Esophagus mucosa (tissue), 1 donor: Measurements from ENCODE around the gene IKZF1. TPM values are rescaled to one million over a fixed set of nuclear protein-coding genes. Genes with fewer than 3 reads are reported as not detected.

Experiments
- ATAC-seq: fragments of 200-7000 bp; cut with Tn5 transposase; one replicate; pipeline ENCODE4 v1.9.1; 2020
- total RNA-seq: library from RNA; stranded (reverse); gene quantifications from one replicate; pipeline ENCODE4 v1.2.4, GENCODE V29; 2023
- donor health status: DM: yes; HTN: yes; CAD: no.

IKZF1 gene
- 2.1 TPM for total RNA-seq

DNA sequence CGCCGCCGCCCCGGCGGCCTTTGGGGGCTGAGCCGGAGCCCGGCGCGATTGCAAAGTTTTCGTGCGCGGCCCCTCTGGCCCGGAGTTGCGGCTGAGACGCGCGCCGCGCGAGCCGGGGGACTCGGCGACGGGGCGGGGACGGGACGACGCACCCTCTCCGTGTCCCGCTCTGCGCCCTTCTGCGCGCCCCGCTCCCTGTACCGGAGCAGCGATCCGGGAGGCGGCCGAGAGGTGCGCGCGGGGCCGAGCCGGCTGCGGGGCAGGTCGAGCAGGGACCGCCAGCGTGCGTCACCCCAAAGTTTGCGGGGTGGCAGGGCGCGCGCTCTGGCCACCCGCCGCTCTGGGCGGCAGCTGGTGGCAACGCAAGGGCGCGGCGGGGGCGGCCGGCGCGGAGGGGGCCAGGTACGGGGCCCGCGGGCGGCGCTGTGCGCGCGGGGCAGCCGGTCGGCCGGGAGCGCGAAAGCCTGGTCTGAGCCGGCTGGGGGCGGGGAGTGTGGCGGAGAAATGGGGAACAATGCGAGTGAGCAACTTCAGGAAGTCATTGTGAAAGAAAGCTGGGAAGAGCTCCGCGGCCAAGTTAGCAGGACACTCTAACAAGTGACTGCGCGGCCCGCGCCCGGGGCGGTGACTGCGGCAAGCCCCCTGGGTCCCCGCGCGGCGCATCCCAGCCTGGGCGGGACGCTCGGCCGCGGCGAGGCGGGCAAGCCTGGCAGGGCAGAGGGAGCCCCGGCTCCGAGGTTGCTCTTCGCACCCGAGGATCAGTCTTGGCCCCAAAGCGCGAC is at the start of gene IKZF1:
Gene IKZF1, plus strand, starts transcription at position 588 of the 782 bp plus-strand sequence. CDS start 14,346 bp downstream, outside the sequence.
- ATAC-seq = peak; percentile 54

DNA sequence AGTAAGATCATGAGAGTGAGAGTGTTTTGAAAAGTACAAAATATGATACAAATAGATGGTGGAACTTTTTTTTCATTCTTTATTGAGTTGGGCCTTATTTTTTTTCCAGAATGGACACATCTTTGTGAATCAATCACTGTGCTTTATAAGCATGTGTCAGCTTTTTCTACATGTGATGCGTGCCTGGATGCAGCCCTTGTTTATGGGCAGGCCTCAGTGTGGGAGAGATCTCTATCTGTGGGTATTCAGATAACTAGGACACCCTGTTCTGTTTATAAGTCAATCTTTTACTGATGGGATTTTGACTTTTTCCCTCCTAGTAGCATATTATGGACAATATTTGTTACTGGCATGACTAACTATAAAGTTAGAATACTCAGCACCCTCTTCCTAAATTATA is 42.9 kb upstream of the IKZF1 start:
- no peak for ATAC-seq

DNA sequence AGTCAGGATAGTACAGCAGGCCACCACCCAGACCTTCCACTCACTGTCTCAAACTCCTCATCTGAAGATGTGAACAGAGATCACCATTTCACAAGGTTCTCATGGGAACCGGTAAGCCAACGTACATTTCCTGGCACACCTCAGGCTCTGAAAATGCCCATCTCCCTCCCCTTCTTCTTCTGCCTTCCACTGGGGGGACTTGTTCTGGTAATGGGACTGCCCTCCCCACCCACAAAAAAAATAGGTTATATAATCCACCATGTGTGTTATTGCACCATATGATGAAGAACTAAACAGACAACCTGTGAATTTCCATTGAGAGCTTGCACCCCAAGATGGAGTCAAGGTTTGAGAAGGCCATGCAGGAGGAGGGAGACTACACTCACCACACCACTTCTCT is 42.1 kb upstream of the IKZF1 start:
- ATAC-seq = no peak

DNA sequence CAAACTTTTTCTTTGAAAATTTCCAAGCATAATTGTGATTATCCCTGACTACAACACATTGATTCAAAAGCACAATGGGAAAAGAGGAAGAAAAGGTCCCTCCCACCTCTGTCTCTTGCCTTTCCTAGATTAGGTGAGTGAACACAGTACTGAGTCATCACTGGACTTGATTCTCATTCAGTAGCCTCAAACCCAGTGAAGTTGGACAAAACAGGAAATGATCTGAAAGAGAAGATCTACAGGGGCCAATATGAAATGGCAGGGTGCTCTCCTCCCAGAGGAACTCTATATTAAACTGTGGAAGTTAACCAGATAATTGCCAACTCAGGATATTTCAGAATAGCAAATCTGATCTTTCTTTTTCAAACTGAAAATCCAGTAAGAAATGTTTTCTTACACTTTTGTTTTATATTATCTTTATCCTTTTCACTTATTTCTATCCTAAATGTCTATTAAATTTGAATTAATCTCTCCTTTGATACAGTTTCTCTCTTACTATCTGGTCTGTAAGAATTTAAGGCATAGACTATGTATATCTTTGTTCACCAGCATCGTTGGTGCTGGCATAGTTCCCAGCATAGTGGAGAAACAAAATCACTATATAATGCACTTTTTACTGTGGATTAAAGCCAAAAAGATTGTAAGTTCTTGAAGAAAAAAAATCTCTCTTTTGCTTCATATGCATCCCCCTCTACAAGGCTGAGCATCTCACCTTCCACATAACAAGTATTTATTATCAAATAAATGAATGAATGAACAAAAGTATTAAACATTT is 41.4 kb upstream of the IKZF1 start:
- ATAC-seq = no peak

DNA sequence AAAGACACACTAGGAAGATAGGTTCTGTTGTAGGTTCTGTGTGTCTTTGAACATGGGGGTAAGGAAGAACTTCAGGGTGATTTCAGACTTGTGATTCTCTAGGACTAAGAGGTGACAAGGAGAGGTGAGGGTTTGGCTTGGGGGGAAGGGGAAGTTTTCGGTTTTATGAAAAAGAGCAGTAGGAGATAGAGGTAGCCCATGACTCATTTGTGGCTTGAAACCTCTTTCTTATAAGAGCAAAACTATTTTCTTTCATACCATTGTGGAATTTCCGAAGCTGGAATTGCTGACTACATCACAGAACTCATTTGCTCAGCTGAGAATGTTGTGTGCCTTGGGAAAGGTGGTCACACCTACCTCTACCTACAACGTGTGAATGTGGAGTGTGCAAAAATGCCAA is 39.6 kb upstream of the IKZF1 start:
- no peak for ATAC-seq

DNA sequence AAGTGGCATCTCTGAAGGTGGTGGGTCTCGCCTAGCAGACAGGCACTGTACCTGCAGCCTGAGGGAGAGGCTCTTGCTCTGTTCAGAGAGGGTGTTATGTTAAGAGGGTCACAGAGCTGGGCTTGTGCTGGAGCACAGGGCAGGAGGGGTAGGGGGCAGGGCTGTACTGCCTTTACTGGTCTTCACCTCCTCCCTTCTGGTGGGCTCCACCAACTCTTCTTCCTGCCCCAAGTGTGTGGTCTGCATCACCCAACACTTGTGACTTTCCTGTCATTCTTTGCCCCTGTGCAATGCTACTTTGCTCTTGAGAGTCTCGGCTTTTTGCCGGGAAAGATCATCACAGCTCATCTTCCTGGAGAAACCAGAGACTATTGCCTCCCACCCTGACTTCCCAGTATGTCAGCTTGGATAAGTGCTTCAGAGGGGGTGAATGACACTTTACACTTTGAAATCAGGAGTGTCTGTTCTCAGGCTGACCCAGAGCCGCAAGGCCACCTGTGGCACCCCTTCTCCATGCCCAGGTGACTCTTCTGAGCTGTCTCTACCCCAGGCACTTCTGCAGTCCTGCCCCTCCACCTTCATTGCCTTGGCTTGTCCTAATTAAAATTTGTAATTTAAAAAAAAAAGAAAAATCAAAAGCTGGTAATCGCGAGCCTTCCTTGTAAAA is 38.4 kb upstream of the IKZF1 start:
- ATAC-seq = no peak

DNA sequence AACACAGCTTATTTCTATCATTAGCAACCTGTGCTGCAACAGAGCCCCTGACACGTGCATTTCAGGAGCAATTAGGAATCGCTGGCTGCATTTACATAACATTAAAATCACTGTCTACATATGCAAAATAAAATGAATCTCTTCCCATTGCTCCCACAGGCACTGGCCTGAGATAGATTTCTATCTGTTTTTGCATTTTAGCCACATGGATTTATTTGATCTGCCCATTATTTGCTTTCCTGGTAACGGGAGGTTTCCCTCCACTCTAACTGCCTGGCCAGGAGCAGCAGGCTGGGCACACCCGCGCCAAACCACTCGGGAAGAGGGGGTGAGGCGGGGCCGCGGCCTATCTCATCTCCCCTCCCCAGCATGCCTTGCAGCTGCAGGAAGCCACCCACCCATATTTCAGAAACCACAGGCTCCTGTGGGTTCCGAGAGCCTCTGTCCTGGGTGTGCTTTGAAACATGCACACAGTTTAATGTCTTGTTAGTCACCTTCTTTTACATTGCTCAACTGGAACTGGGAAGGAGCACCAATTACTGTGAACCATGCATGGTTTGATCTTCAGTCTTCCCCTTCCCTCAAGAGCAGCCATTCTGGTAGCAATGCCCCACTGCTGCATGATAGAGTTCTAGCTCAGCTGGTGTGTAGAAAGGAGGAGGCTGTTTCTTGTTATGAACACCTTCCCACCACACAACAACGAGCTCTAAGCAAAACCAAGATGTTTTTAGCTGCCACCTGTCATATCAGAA is 37.7 kb upstream of the IKZF1 start:
- ATAC-seq = peak; percentile 60

DNA sequence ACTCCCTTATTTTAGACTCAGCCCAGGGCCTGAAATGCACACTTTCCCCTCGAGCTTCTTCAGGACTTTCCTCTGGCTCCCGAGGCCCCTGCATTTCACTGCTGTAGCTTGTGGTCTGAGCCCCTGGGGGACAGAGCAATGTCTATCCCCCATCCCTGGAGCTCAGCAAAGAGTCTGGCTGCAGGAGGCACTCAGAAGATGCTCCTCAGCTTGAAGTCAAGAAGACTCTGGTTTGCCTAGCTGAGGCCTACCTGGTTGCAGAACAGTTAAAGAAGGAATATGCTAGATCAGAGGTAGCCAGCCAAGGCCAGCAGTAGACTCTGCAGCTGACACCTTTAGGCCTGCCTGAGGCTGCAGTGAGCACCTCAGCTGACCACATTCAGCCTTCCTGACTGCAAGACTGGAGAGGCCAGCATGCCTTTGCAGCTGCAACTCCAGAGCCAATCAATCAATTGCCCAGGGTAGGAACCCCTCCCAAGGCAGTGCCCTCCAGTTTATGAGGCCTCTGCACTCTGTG is 36.9 kb upstream of the IKZF1 start:
- no peak for ATAC-seq

DNA sequence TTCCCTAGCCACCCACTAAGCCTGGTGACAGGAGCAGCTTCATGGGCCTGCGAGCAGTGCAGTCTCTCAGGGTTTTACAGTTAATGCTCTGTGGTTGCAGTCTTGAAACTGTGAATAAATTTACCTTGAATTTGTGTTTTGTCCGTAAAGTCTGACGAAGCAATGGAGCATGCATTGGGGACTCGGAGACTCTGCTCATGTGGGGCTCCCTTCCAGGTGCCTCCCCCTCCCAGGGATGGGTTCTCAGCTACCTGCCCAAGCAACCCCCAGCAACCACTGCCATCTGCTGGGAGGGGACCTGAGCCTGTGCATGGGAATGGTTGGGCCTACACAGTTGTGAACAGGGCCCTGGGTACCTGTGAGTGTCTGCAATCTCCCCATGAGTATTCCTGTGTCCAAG is 36.3 kb upstream of the IKZF1 start:
- ATAC-seq = no peak

DNA sequence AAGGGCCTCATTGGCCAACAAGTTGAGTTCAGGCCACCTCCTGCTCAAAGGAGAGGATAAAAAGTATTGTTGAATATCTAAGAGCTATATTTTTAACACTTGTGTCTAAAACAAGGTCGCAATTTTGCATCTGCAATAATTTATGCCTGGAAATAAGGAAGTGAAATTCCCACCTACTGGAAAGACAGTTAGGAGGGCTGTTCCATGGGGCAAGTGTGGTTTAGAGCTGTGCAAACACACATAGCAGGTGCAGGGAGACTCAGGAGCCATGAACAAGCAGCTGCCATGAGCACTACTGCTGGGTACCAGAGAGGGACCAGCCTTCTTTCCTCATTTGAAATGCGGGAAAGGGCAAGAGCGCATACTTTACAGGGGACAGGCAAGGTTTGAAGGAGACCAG is 35.5 kb upstream of the IKZF1 start:
- ATAC-seq = no peak

DNA sequence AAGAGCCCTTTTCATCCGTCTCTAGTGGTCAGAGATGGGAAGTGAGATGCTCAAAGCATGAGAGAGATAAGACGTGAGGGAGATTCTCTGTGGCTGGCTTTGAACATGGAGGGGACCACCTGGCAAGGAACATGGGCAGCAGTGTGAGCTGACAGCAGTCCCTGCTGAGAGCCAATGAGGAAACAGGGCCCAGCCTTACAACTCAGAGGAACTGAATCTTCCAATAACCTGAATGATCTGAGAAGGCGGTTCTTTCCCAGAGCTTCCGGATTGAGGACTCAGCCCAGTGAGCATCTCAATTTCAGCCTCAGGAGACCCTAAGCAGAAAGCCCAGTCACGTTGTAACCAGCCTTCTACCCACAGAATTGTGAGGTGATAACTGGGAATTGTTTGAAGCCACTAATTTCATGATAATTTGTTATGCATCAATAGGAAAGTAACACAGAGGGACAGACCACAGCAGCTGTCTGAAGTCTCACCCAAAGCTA is 33.9 kb upstream of the IKZF1 start:
- no peak for ATAC-seq

DNA sequence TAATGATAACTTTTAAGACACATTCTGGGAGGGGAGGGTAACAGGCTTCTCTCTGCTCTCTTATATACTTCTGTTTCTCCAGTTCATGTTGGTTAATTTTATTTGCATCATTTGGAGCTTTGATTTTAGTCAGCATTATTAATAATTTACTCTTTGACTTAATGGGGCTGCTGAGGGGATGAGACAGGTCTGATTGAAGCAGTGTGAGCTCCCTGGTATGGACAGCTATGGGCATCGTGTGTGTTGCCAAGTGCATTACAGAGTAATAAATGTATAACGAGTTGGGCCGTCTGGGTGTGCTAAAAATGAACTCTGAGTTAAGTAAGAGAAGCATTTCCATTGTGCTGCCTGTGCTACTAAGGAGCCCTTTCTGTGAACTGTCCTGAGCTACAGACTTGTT is 31.7 kb upstream of the IKZF1 start:
- no peak for ATAC-seq

DNA sequence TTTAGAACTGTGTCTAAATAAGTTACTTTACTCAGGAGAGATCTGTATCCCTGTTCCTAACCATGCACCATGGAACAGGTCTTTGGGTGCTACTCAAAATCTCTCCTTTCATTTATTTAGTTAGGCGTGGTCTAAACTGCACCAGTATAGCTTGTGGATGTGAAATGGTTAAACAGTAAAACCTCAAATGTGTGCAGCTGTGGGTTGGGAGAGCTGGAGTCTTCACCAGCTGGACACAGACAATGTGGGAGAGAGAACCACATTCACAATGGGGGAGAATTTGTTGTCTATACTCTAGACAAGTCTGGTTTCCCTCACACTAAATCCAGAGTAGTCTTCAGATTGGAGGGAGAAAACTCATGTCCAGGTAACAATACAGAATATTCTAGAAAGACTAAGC is 31.2 kb upstream of the IKZF1 start:
- no peak for ATAC-seq

DNA sequence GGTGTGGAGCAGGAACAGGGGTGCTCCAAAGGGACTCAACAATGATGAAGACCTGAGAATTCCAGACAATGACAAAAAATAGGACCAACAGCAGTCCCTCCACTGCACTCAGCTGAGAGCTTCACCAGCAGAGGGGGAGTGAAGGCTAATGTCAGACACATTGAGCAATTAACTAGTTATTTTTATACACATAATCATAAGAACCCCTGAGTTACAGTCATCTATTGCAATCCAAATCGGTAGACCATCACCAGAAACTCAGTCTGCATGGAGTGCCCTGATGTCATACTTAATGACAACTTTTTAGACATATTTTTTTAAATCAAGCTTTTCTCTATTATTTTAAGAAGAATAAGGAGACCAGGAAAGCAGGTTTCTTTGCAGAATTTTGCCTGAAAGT is 30.6 kb upstream of the IKZF1 start:
- no peak for ATAC-seq

DNA sequence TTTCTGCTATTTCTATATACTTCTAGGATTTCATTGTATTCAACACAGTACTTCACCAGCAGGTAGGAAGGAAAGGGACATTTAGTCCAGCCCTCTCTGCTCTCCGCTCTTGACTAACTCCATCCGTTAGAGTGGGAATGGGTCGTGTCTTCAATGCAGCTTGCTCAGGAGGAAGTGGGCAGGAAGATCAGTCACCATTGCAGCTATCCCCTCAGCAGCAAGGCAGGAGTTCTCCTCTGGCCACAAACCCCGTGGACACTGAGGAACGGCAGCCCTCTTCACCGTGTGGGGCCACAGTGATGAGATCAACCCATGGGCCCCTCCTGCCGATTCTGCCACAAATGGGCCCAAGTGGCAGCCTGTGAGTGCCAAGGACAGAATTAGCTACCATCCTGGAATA is 30.2 kb upstream of the IKZF1 start:
- no peak for ATAC-seq

DNA sequence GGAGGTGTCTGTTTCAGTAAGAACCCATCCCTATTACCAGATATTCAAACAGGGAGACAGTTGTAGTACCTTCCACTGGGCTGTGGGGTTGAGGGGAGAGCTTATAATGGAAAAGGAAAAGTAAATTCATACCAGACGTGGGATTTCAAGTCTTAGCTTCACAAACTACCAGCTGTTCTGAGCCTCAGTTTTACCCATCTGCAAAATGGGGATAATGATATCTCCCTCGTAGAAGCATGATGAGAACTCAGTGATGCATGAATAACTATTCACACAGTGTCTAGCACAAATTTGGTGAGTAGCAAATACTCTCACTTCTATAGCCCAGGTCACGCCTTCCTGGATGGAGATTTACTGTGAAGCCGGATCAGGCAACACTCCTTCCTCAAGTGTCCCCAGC is 29.1 kb upstream of the IKZF1 start:
- ATAC-seq = no peak

DNA sequence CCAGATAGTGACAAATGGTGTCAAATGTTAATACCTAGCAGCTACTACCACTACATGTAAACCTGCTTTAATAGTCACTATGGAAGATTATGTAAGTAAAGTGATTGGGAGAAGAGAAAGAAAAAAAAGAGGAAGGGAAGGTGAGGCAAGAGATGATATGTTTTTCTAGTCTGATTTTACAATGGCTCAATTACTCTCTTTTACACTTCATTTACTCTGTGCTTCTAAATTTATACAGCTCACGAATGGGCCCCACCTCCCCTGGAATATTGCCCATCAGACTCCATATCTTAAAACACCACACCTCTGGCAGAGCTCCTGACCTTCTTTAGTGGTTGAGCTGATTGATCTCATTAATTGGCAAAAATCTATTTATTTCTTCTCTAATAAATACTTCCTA is 28.0 kb upstream of the IKZF1 start:
- ATAC-seq = no peak

DNA sequence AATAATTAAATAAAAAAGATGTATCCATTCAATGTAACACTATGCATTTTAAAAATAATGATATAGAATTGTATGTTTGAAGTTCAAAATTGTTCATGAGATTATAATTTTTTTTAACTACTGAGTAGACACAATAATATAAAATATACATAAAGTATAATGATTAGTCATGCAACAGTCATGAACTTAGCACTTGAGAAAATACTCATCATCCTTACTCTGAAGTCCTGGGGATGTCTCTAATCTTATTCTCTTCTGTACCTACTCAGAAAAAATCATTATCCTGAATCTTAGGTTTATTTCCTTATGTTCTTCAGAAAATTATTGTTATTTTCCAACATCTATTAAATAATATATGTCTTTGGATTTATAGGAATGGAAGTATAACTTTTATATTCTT is 26.4 kb upstream of the IKZF1 start:
- no peak for ATAC-seq

DNA sequence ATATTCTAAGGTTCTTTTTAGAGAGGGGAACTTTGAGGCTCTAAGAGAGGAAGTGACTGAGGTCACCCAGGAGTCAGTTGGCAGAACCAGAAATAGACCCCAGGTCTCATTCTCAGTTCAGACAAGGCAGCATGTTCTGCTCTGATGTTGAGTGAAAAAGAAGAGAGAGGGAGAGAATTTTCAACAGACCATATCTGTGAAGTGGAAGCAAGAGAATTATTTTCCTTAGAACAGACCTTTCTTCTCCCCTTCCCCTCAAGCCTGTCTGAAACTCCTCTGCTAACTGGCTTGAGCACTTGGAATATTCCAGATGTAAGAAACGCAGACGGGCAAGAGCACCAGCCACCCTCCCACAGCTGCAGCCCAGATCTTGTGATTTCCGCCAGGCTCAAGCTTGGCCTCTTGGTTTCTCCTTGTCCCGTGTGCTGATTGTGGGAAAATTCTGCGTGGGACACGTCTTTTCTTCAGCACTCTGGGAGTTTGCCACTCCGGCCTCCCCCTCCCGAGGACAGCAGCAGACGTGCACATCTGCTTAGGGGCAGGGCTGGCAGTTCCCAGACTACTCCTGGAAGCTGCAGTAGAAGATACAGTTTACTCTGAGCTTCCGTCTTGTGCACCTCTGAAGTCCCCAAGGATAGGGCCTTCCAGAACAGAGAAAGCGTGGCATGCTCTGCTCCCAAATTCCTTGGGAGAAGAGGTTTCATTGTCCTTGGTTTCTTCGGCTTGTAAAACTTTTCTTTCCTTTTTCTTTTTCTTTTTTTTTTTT is 22.7 kb upstream of the IKZF1 start:
- ATAC-seq = no peak

DNA sequence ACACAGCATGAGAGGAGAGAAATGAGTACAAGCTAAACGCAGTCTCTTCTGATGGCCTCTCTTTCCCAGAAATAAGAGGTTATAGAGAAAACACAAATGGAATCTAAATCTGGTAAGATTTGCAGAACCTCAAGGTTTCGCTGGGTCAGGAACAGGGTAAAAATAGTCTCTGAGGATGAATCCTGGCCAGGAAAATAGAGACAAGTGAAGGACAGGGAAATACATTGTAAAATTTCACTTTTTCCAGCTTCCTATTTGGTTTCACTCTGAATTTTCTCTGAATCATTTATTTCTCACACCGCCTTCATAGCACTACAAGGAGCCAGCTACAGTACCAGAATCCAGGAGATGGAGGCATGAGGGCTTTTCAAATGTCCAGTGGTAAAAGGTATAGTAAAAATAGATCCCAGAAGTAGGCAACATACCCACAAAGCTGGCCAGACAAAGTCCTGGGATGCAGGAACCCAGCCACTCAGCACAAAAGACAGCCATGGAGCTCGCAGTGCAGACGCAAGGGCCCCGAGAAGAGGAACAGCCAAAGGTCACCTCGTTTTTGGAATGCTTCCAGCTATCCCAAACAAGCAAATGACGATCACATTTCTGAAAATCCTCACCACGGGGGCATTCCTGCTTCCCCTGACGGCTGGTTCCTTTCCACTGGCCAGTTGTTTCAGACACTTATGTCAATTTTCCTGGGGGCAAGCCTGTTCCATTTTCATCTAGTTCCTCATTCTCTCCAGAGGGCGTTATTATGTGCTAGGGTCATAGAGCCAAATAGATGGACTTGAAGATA is 21.5 kb upstream of the IKZF1 start:
- no peak for ATAC-seq

DNA sequence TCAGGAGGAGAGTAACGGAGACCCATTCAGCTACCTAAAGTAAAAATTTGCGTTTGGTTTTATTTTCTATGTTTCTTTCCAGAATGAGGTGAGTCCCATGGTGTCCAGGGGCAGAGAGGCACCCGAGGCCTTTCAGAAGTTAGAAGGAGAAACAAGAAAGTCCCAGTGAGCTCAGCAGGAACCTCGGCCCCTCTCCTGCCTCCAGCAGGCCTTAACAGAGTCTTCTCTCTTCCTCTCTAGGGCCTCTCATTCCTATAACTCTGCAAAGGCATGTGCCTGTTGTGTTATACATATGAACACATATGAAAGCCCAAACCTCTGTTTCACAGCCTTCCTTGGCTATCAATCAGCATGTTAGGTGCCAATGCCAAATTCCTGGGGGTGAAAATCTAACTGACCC is 20.8 kb upstream of the IKZF1 start:
- ATAC-seq = no peak
